Amygdala (tissue), 56 donors: ENCODE data around the gene MMAB.

Experiments
- DNase-seq, 56 donors: peaks; one replicate each; lab custom pipeline; 2025; lab: John Stamatoyannopoulos, UW

Gene MMAB

DNA sequence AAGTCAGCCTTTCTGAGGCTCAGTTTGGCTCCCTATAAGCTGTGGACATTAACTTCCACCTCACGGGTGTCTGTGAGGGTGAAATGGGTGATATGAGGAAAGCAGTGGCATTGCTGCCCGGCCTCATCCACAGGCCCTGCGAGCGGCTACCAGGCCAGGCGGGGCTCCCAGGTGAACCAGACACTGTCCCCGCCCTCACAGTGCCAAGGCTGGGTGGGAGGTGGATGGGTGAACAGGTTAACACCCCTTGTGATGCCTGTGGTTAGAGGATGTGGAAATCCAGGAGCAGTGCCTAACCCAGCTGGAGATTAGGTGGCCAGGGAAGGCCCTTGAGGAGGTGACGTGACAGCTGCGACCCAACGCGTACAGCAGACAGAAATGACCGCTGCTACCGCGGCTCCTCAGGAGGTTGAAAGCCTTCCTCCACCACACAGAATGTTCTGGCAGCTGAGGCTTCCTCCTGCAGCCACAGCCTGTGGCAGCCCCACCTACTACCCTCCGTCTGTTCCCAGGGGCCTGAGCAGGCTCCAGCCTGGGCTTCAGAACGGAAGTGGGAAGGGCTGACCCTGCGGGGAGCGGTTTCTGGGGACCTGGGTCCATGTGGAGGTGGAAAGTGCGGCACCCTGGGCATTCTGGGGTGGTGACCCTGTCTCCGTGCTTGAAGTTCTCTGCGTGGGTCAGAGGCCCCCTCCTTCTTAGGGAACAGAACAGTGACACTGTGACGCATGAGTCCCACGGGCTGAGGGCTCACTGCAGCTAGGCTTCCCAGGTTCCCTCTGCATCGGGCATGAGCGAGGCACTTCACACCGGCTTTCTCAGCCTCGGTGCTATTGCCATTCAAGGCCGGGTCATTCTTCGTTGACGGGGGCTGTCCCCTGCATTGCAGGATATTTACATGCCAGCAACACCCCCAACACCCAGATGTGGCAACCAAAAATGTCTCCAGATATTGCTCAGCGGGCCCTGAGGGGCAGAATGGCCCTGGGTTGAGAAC is 9.7 kb downstream of the MMAB start:
- DNase-seq = no peak

GRCh38 chr12:109562871-109563270 is 10.4 kb downstream of the MMAB start:
- DNase-seq = no peak

GRCh38 chr12:109561711-109562030 is 11.6 kb downstream of the MMAB start:
- DNase-seq = no peak

- no peak for DNase-seq
Measured at GRCh38 chr12:109560867-109561710, 12.2 kb downstream of the MMAB start.

- no peak for DNase-seq
Measured at GRCh38 chr12:109559601-109560000, 13.7 kb downstream of the MMAB start.

DNA sequence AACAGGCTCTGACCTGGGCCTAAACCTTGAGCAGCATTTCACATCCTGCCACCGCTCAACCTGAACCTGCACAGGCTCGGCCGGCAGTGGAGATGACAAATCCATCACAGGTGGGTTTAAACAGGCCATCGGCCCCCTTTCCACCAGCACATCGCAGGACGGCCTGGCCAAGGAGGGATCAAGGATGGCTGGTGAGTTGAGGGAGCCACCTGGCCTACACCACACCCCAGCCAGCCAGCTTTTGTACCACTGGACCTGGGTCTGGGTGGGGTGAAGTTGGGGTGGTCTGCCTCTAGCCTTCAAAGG is 14.2 kb downstream of the MMAB start:
- no peak for DNase-seq

GRCh38 chr12:109558374-109559199 is 14.7 kb downstream of the MMAB start:
- DNase-seq = no peak

DNA sequence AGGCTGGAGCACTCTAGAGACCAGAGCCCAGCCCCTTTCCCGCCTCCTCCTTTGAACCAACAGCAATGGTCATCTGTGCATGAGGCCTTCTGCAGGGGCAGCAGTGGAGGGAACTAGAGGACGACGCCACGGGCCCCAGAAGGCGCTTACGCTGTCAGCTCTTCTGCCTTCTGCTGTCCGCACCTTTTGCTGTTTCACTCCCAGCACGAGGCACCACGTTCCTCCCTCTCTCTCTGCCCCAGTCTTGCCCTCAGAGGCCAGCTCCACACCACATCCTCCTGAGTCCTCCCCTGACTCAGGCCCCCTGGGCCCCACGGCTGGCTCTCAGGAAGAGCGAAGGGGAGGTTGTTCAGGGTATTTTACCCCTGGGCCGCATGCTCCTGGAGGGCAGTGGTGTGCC is 15.5 kb downstream of the MMAB start:
- no peak for DNase-seq

- DNase-seq = no peak
Measured at GRCh38 chr12:109557200-109557599, 16.1 kb downstream of the MMAB start.

GRCh38 chr12:109555431-109556315 is 17.6 kb downstream of the MMAB start:
- no peak for DNase-seq

DNA sequence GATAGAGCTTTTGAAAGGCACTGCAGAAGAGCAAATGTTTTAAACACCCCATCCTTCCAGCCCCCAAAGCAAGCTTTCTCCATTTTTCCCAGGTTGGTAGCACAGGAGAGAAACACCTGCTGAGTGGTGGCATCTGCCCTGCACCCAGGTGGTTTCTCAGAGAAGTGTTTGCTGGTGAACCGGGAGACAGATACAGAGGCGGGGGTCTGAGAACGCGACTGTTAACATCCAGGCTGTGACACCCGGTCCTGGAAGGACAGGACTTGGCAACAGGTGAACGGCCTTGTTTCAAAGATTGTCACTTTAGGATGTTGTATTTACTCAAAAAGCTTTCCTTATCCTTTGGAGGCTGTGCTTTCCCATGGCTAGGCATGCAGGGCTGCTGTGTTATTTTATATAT is 18.5 kb downstream of the MMAB start:
- no peak for DNase-seq

- no peak for DNase-seq
Measured at GRCh38 chr12:109553906-109554500, 19.3 kb downstream of the MMAB start.

- DNase-seq = no peak
Measured at GRCh38 chr12:109553483-109553882, 19.8 kb downstream of the MMAB start.

GRCh38 chr12:109552971-109553370 is 20.3 kb downstream of the MMAB start:
- no peak for DNase-seq

DNA sequence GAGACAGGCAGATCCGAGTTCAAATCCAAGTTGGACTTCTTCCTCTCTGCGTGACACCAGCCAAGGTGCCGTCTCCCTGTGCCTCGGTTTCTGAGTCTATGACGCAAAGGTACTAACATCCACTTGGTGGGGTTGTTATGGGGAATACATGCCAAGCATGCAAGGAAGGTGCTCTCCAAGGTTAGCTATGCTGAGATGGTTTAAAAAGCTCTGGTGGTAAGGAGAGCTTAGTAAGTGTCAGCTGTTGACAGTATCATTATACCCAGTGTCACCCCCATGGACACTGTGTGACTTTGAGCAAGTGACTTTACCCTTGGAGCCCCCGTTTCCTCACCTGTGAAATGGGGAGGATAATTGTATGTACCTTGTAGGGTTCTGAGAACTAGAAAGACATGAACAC is 22.2 kb downstream of the MMAB start:
- DNase-seq = no peak

DNA sequence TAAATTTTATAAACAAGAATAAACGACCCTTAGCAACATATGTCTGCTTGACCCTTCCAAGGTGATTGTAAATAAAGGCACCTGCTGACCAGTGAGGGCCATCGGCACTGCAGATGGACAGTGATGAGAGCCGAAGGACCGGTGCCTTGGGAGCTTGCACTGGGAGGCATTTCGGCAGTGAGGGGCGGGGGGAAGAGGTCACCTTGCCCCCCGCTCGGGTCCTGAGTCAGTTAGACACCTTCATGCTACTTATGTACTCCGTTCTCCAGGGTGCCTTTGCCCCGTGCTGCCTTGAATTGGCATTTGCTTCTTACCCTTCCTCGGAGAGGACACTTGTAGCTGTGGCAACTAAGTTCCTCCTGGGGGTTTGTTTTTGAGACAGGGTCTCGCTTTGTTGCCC is 23.0 kb downstream of the MMAB start:
- no peak for DNase-seq

DNA sequence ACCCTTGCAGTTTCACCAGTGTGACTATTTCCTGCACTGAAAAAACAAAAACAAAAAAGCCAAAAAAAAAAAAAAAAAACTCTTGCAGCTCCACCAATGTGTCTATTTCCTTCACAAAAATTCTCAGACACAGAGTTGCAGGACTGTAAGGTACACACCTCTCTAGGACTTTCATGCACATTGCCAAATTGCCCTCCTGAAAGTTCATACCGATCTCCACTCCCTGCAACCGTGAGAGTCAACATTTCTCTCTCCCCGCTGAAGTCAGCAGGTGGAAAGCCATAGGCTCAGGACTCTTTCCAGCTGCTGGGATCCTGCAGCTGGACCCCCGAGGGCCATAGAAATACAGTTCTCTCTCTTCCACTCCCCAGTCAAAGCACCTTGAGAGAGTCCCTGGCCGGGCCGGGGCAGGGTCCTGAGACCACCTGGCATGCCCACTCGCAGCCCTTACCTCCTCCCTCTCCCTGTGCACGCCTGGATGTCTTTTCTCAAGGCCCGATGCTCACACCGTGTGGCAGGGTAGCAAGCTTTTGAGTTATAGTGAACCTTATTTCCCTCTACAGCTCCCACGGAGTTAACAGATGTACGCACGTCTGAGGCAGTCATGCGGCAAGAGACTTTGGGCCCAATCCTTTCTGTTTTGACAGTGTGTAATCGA is 23.6 kb downstream of the MMAB start:
- DNase-seq = no peak

DNA sequence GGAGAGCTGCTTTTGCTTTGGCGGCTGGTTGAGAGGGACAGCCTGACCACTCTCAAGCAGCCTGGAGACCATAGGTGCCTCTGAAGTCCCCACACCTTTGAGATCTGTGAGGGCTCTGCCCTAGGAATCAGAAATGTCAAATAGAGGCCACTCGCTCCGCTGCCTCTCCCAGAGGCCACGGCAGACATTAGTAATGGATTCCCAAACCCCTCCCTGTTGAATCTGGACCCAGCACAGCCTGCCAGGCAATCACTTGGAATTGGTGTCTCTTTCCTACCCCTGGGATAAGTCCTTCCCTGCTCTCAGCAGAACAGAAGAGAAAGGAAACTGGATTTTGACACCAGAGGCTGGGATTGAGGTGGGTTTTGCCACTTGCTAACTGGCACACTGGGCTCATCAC is 25.0 kb downstream of the MMAB start:
- DNase-seq = no peak

DNA sequence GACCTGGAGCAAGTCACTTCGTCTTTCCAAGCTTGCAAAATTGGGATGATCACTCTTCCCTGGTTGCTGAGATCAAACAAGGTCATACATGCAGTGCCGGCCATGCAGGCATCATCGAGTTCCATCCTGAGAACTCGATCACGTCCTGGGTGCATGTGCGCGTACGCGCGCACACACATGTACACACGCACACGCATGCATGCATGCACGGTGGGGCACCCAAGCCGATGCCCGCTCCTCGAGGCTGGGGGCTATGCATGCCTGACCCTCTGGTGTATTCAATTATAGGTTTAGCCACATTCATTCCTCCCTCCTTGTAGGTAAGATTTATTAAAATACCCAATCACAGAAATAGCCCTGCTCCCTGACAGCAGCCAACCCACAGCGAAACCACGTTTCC is 26.0 kb downstream of the MMAB start:
- no peak for DNase-seq
